Spleen (tissue), 7 donors: ENCODE results near the gene HSPA1B.

Source experiments
- CTCF ChIP-seq, 11 experiments: fragments of 200-600 bp in 7 of 11; fragments of 450-650 bp in 4 of 11; sonication (generic) in 4 of 11; IDR thresholded peaks in 8 of 11; conservative IDR thresholded peaks in 3 of 11; 1 replicate in 7 of 11; 2 replicates in 4 of 11; pipeline versions ENCODE4 v1.4.0 to v1.8.0; 2016 to 2021; ENCODE audit warnings: antibody characterized with exemption in 11 of 11, inconsistent platforms in 4 of 11, mild to moderate bottlenecking in 1 of 11
- POLR2A ChIP-seq, 3 donors: fragments of 450-650 bp; IDR thresholded peaks; one replicate each; pipeline ENCODE4 v1.5.1; 2017; ENCODE audit warnings: antibody characterized with exemption in 3 of 3, mild to moderate bottlenecking in 1 of 3
- POLR2AphosphoS5 ChIP-seq, 3 donors: sonication (generic); formaldehyde crosslinking; IDR thresholded peaks; one replicate each; pipeline ENCODE4 v1.5.1; 2017; ENCODE audit warnings: antibody characterized with exemption in 3 of 3
- donor health status: DM: no; HTN: no; CAD: no; lungs with moderate emphysema.
- donor health status: DM: no; HTN: no; CAD: no.
- donor health status: DM: no; HTN: no; CAD: no.

- peak in 2 of 11 experiments; percentile 27 to 37 for TF ChIP-seq CTCF (IDR thresholded peaks at IDR 0.05 in 8 of 11, conservative IDR thresholded peaks at IDR 0.05 in 3 of 11)
- peak; percentile 99 for TF ChIP-seq POLR2AphosphoS5 (IDR thresholded peaks at IDR 0.05)
- peak; percentile 71 to 97 (median 81) for TF ChIP-seq POLR2A (IDR thresholded peaks at IDR 0.05)
Measured at GRCh38 chr6:31862344-31863235, 35.1 kb downstream of the HSPA1B start, which contains the start of gene NEU1.
